GM10248 (cell line): ENCODE measurements around the gene GDF7.

Experiments used
- CTCF ChIA-PET: fragments of 300-600 bp; sonication (Branson Sonifier 250); formaldehyde crosslinking; extraction: SDS; loops from one replicate; lab custom pipeline; 2021; ENCODE audit warnings: antibody characterized with exemption; lab: Yijun Ruan, JAX
- POLR2A ChIA-PET: fragments of 350-650 bp; sonication (Branson Sonifier 250); formaldehyde crosslinking; extraction: SDS; loops from one replicate; lab custom pipeline; 2020; ENCODE audit warnings: antibody characterized with exemption; lab: Yijun Ruan, JAX
- DNase-seq: peaks from one replicate; pipeline ENCODE4 v3.0.0; 2012; ENCODE audit errors: extremely low spot score
- CTCF ChIP-seq: IDR thresholded peaks from 2 replicates; pipeline ENCODE4 v1.5.1; 2012; ENCODE audit warnings: mild to moderate bottlenecking, low read depth; ENCODE audit errors: extremely low read depth, missing control alignments, control extremely low read depth

Gene GDF7

DNA sequence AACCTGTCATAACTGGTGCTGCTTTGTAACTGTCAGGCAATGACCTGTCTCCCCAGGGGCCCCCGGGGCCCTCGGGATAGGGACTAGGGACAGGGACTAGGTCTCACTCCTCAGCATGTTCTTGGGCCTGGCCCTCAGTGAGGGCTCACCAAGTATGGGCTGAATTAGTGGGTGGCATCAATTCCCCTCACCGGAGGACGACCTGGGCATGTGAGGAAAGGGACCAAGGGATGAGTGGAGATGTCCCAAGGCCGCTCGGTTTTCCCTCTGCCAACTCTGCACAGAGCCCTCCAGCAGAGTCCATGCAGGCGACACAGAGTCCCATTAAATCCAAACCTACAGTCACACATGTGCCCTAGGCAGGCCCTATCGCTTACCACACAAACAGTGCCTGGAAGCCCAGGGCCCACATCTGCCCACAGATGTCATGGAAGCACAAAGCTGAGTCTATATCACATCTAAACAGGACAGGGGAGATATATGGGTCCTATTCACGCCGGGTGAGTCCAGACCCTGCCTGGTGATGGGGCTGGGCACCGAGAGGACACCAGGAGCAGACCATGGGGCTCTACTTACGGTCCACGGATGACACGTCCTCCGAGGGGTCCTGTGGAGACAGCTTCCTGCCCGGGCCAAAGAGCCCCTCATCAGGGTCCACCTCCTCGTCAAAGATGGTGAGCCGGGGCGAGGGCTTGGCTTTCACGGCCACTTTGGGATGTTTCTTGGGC lies 42.6 kb upstream of the GDF7 start:
- ChIA-PET POLR2A (interaction anchor here (4.4 kb wide), 1 partner anchor 177 kb away, joined by 22 read pairs; the partner anchor contains the start of gene RHOB), CTCF (interaction anchor here (0.8 to 2.6 kb wide), 5 partner anchors 8 to 213 kb away, joined by 3 to 11 read pairs (median 3); no protein-coding TSS in a partner anchor)
- DNase-seq = no peak
- no peak for TF ChIP-seq CTCF

GRCh38 chr2:20624884-20625485 lies 42.0 kb upstream of the GDF7 start:
- TF ChIP-seq CTCF = no peak
- DNase-seq = no peak
- CTCF ChIA-PET = interaction anchor here (0.9 to 2.6 kb wide), 8 partner anchors 9 to 181 kb away, joined by 3 to 11 read pairs (median 4); no protein-coding TSS in a partner anchor
- POLR2A ChIA-PET = interaction anchor here (4.4 kb wide), 1 partner anchor 178 kb away, joined by 22 read pairs; the partner anchor contains the start of gene RHOB

DNA sequence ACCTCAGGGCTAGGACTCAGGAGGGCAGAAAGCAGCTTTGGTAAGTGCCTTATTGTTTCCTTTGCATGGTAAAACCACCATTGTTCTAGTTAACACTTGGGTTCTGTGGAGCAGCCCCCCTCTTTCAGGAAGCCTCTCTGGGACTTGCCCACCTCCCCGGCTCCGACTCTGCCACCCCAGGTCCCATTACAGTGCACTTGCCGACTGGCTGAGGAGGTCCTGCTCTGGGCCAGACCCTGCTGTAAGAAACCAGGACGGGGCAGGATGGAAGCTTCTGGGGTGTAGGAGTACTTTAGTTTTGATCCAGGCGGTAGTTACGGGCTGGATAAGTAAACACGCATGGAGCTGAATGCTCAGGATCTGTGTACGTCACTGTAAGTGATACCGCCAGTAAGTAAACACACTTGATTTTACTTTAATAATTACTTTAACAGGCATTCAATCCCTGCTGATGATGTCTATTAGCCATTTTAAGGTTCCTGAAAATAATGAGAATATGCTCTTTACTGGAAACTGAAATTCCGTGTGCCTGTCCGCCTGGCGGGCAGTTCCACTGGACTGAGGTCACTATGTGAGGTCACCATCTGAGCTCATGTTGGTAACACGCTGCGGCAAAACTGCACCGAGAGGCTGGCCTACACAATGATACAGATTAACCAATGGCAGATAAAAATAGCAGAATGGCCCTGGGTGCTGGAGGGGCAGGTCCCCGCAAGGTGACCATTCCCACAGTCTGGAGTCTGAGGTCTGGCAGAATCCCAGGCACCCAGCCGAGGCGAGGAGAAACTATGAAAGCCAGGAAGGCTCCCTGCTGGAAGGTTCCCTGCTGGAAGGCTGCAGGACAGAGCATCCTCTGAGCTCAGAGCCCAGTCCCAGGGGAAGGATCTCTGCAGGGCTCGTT lies 41.2 kb upstream of the GDF7 start:
- CTCF ChIA-PET = interaction anchor here (0.9 to 2.6 kb wide), 12 partner anchors 8 to 215 kb away, joined by 3 to 11 read pairs (median 3); partner anchors contain the start of gene HS1BP3
- POLR2A ChIA-PET = interaction anchor here (4.4 kb wide), 1 partner anchor 179 kb away, joined by 22 read pairs; the partner anchor contains the start of gene RHOB
- TF ChIP-seq CTCF = no peak
- DNase-seq = no peak

DNA sequence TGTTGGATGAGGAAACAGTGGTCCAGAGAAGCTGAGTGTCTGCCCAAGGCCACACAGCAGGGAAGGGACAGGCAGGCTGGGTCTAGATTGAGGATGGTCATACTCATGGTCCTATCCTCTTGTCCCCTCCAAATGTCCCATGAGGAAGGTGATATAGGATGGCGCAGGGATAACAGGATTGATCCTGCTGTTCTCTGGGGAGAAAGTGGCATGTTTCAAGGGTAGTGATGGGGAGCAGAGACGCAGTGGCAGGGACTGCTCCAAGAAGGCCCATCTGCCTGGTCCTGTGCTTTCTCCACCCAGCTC lies 40.6 kb upstream of the GDF7 start:
- no peak for DNase-seq
- ChIA-PET CTCF (interaction anchor here (1.0 to 2.6 kb wide), 9 partner anchors 10 to 215 kb away, joined by 3 to 11 read pairs (median 6); partner anchors contain the start of gene HS1BP3), POLR2A (interaction anchor here (4.4 kb wide), 1 partner anchor 179 kb away, joined by 22 read pairs; the partner anchor contains the start of gene RHOB)
- TF ChIP-seq CTCF = no peak

- CTCF ChIA-PET = interaction anchor here (1.1 to 2.6 kb wide), 6 partner anchors 11 to 153 kb away, joined by 3 to 11 read pairs (median 6); partner anchors contain the start of gene HS1BP3
- POLR2A ChIA-PET = interaction anchor here (4.4 kb wide), 1 partner anchor 180 kb away, joined by 22 read pairs; the partner anchor contains the start of gene RHOB
Measured at GRCh38 chr2:20626698-20627513, 40.0 kb upstream of the GDF7 start.

More at GRCh38 chr2:20626698-20627513, 40.0 kb upstream of the GDF7 start:
- DNase-seq = no peak
- TF ChIP-seq CTCF = no peak
